GM12892 (cell line): ENCODE results near the gene APOM.

Source experiments
- POLR2A ChIP-seq: IDR thresholded peaks from 2 replicates; pipeline ENCODE4 v1.6.1; 2011; ENCODE audit warnings: low read depth, low read length, control low read depth
- POLR2AphosphoS5 ChIP-seq: IDR thresholded peaks from 2 replicates; pipeline ENCODE4 v1.6.1; 2011; ENCODE audit warnings: low read depth, low read length, control low read depth
- TAF1 ChIP-seq: IDR thresholded peaks from 2 replicates; pipeline ENCODE4 v1.6.1; 2011; ENCODE audit warnings: low read depth, mild to moderate bottlenecking, control low read depth, low read length, borderline replicate concordance

DNA sequence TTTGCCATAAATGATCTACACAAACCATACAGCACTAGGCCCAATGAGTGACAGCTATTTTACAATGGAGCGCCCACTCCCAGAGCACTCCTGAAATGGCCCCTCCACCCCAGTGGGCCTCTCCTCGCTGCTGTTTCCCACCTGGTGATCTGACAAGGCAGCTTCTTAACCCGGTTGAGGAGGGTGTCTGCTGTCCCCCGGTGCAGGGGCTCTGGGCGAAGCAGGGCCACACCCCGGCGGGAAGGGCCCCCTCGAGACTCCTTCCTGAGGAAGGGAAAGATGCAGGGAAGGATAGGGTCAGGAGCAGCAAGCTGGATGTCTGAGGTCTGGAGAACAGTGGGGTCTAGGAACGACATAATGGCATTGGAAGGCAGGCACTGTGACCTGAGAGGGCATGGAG lies 37.2 kb downstream of the APOM start:
- no peak for TF ChIP-seq POLR2AphosphoS5
- TF ChIP-seq POLR2A = no peak
- no peak for TF ChIP-seq TAF1
